GM19467 (cell line): Measurements from ENCODE around the gene CORO1C.
A peak's percentile ranks its signal among the peaks of the same experiment; 100 is the strongest.
"Not testable (repeated sequence)": the region's sequence is repeated elsewhere in the genome, so short reads cannot be mapped to it uniquely, and the experiment has no call there.

Experiments used
- ATAC-seq: cut with Tn5 transposase; IDR thresholded peaks from one replicate; pipeline ENCODE4 v1.9.1; 2021; ENCODE audit warnings: mild to moderate bottlenecking, moderate library complexity; ENCODE audit not compliant: unreplicated experiment

Gene CORO1C

GRCh38 chr12:108638141-108638827, 93.0 kb downstream of the CORO1C start:
- ATAC-seq = no peak

- ATAC-seq = no peak
Measured at GRCh38 chr12:108637222-108637971, 93.9 kb downstream of the CORO1C start.

GRCh38 chr12:108635997-108636808, 95.1 kb downstream of the CORO1C start:
- ATAC-seq = peak; percentile 0

- ATAC-seq = peak; percentile 53
Measured at GRCh38 chr12:108635201-108635996, 95.9 kb downstream of the CORO1C start.

- ATAC-seq = no peak
Measured at GRCh38 chr12:108634341-108634751, 97.0 kb downstream of the CORO1C start.

GRCh38 chr12:108633534-108634248, 97.6 kb downstream of the CORO1C start, which contains the start of gene SELPLG:
Gene SELPLG (minus strand): TSS chr12:108633894. CDS start chr12:108624307, 9,587 bp downstream.
- ATAC-seq = peak; percentile 49

- no peak for ATAC-seq
Measured at GRCh38 chr12:108633081-108633533, 98.2 kb downstream of the CORO1C start.

- not testable (repeated sequence) for ATAC-seq
Measured at GRCh38 chr12:108631261-108631660, 100.1 kb downstream of the CORO1C start.

- no peak for ATAC-seq
Measured at GRCh38 chr12:108630481-108631207, 100.7 kb downstream of the CORO1C start.

- ATAC-seq = no peak
Measured at GRCh38 chr12:108629824-108630476, 101.4 kb downstream of the CORO1C start.

- no peak for ATAC-seq
Measured at GRCh38 chr12:108629151-108629550, 102.2 kb downstream of the CORO1C start.

- ATAC-seq = no peak
Measured at GRCh38 chr12:108627134-108627920, 104.0 kb downstream of the CORO1C start.

- no peak for ATAC-seq
Measured at GRCh38 chr12:108625228-108625627, 106.1 kb downstream of the CORO1C start.

GRCh38 chr12:108623577-108623976, 107.7 kb downstream of the CORO1C start:
- ATAC-seq = no peak

GRCh38 chr12:108622921-108623514, 108.3 kb downstream of the CORO1C start:
- ATAC-seq = no peak

GRCh38 chr12:108622421-108622820, 108.9 kb downstream of the CORO1C start:
- ATAC-seq = no peak

GRCh38 chr12:108621161-108621560, 110.2 kb downstream of the CORO1C start:
- ATAC-seq = no peak
